Ovary (tissue), 3 donors: ENCODE data around the gene AVEN.

Experiments used
- POLR2A ChIP-seq: fragments of 450-650 bp; IDR thresholded peaks from one replicate; pipeline ENCODE4 v1.6.1; 2017; ENCODE audit warnings: antibody characterized with exemption, mild to moderate bottlenecking, moderate library complexity
- TF ChIP-seq, protein P1 (sequence below), 3 donors: fragments of 450-650 bp in 2 of 3; fragments of 200-600 bp in 1 of 3; IDR thresholded peaks; one replicate each; pipeline versions ENCODE4 v1.5.1 to v1.8.0; 2016 to 2022; ENCODE audit warnings: antibody characterized with exemption in 3 of 3, mild to moderate bottlenecking in 1 of 3
- donor health status: DM: no; HTN: no; CAD: no.

DNA sequence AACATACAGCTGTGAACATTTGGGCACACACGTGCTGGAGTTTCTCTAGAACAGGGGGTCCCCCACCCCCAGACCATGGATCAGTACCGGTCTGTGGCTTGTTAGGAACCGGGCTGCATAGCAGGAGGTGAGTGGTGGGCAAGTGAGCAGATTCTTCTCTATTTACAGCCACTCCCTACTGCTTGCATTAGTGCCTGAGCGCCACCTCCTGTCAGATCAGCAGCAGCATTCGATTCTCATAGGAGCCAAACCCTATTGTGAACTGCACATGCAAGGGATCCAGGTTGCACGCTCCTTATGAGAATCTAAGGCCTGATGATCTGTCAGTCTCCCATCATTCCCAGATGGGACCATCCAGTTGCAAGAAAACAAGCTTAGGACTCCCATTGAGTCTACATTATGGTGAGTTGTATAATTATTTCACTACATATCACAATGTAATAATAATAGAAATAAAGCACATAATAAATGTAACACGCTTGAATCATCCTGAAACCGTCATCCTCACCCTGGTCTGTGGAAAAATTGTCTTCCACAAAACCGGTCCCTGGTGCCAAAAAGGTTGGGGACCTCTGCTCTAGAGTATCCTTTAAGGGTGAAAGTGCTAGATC, 44.9 kb downstream of the AVEN start:
- TF ChIP-seq POLR2A, result no peak
- TF ChIP-seq, protein P1, sequence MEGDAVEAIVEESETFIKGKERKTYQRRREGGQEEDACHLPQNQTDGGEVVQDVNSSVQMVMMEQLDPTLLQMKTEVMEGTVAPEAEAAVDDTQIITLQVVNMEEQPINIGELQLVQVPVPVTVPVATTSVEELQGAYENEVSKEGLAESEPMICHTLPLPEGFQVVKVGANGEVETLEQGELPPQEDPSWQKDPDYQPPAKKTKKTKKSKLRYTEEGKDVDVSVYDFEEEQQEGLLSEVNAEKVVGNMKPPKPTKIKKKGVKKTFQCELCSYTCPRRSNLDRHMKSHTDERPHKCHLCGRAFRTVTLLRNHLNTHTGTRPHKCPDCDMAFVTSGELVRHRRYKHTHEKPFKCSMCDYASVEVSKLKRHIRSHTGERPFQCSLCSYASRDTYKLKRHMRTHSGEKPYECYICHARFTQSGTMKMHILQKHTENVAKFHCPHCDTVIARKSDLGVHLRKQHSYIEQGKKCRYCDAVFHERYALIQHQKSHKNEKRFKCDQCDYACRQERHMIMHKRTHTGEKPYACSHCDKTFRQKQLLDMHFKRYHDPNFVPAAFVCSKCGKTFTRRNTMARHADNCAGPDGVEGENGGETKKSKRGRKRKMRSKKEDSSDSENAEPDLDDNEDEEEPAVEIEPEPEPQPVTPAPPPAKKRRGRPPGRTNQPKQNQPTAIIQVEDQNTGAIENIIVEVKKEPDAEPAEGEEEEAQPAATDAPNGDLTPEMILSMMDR (IDR thresholded peaks at IDR 0.05), result no peak
